Astrocyte of the cerebellum (primary cell): ENCODE measurements around the gene MTUS2.
A peak's percentile ranks its signal among the peaks of the same experiment; 100 is the strongest.

Experiments
- DNase-seq: peaks from one replicate; pipeline ENCODE4 v3.0.0-alpha.2; 2011; ENCODE audit warnings: low read depth
- H3K4me3 ChIP-seq: 2 replicates; pipeline ENCODE4 v1.5.1; 2011; ENCODE audit warnings: mild to moderate bottlenecking, low read depth, low read length, moderate library complexity
- CTCF ChIP-seq: IDR thresholded peaks from 2 replicates; pipeline ENCODE4 v1.5.1; 2012; ENCODE audit warnings: low read length, low read depth, moderate library complexity, mild to moderate bottlenecking; ENCODE audit errors: missing control alignments
- in situ Hi-C: cut with HindIII; loops from 2 replicates; pipeline ENCODE4 v1.10.0; 2017; ENCODE audit warnings: low sequenced_read_pairs

The MTUS2 gene

GRCh38 chr13:29457299-29457698 lies 637.2 kb downstream of the MTUS2 start:
- no peak overlapping the region for H3K4me3 ChIP-seq
- no peak for TF ChIP-seq CTCF
- in situ Hi-C loops: no loop called here
- peak; percentile 83 for DNase-seq

GRCh38 chr13:29458419-29458818 lies 638.3 kb downstream of the MTUS2 start:
- in situ Hi-C loops: no loop called here
- H3K4me3 ChIP-seq: no peak overlapping the region
- TF ChIP-seq CTCF: no peak
- no peak for DNase-seq

GRCh38 chr13:29459813-29460355 lies 639.7 kb downstream of the MTUS2 start:
- in situ Hi-C loops: no loop called here
- no peak for DNase-seq
- H3K4me3 ChIP-seq: no peak overlapping the region
- no peak for TF ChIP-seq CTCF

GRCh38 chr13:29464105-29464679 lies 644.1 kb downstream of the MTUS2 start:
- no peak for TF ChIP-seq CTCF
- H3K4me3 ChIP-seq: no peak overlapping the region
- no peak for DNase-seq
- in situ Hi-C loops: no loop called here

GRCh38 chr13:29465741-29466293 lies 645.7 kb downstream of the MTUS2 start:
- in situ Hi-C loops: no loop called here
- DNase-seq: peak; percentile 68

GRCh38 chr13:29471551-29471950 lies 651.4 kb downstream of the MTUS2 start:
- no peak for DNase-seq
- no peak for TF ChIP-seq CTCF
- H3K4me3 ChIP-seq: no peak overlapping the region
- in situ Hi-C loops: no loop called here

More at GRCh38 chr13:29465741-29466293, 645.7 kb downstream of the MTUS2 start:
- no peak for TF ChIP-seq CTCF
- no peak overlapping the region for H3K4me3 ChIP-seq
